GM12873 (cell line): ENCODE data around the gene CDH8.

Experiments used
- TF ChIP-seq, protein P1 (sequence below): IDR thresholded peaks from 2 replicates; pipeline ENCODE4 v1.5.1; 2012; ENCODE audit warnings: low read depth, mild to moderate bottlenecking, moderate library complexity, low read length, control low read depth; ENCODE audit not compliant: insufficient read depth; ENCODE audit errors: missing control alignments

The CDH8 gene

DNA sequence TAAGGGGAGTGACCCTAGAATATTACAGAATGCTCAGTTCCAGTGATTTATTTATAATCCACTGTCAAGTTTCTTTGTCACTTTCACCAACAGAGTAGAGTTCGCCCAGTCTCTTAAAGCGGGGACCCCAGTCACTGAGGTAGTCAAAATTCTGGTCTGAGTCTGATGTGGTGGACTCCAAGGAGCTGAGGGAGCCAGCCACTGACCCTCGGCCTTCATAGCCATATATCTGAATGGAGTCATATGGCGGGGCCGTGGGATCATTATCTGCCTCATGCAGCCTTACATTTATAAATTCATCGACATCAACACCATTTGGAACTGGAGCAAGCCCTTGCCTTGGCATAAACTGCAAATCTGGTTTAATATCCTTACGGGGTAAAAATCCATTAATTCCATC, 382.7 kb downstream of the CDH8 start:
- TF ChIP-seq, protein P1, sequence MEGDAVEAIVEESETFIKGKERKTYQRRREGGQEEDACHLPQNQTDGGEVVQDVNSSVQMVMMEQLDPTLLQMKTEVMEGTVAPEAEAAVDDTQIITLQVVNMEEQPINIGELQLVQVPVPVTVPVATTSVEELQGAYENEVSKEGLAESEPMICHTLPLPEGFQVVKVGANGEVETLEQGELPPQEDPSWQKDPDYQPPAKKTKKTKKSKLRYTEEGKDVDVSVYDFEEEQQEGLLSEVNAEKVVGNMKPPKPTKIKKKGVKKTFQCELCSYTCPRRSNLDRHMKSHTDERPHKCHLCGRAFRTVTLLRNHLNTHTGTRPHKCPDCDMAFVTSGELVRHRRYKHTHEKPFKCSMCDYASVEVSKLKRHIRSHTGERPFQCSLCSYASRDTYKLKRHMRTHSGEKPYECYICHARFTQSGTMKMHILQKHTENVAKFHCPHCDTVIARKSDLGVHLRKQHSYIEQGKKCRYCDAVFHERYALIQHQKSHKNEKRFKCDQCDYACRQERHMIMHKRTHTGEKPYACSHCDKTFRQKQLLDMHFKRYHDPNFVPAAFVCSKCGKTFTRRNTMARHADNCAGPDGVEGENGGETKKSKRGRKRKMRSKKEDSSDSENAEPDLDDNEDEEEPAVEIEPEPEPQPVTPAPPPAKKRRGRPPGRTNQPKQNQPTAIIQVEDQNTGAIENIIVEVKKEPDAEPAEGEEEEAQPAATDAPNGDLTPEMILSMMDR, result no peak

DNA sequence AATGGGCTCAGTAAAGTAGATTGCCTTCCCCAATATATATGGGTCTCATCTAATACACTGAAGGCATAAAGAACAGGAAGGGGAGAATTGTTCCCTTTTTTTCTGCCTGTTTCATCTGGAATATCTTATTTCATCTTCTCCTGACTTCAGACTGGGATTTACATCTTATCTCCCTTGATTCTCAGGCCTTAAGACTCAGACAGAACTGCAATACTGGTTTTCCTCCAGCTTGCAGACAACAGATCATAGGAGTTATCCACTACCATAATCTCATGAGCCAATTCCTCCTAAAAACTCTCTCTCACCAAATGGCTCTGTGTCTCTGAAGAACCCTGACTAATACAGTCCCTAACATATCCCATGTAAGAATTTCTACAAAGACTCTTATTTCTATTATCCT, 390.7 kb downstream of the CDH8 start:
- TF ChIP-seq, protein P1, result no peak

DNA sequence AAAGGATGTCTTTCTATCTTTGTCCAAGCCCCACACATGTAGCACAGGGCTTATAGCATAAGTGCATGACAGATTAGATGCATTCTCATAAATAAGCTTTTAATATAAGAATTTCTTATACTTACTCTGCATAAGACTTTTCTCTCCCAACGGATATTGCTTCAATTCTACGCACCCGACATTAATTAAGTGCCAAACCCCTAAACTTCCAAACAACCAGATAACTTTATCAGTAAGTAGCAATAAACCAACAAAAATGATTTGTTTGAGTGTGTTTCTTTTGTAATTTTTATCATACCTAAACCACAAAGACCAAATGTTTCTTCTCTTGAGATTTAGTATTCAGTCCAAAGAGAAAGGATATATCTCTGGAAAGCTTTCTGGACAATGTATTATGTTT, 391.5 kb downstream of the CDH8 start:
- TF ChIP-seq, protein P1, result no peak

DNA sequence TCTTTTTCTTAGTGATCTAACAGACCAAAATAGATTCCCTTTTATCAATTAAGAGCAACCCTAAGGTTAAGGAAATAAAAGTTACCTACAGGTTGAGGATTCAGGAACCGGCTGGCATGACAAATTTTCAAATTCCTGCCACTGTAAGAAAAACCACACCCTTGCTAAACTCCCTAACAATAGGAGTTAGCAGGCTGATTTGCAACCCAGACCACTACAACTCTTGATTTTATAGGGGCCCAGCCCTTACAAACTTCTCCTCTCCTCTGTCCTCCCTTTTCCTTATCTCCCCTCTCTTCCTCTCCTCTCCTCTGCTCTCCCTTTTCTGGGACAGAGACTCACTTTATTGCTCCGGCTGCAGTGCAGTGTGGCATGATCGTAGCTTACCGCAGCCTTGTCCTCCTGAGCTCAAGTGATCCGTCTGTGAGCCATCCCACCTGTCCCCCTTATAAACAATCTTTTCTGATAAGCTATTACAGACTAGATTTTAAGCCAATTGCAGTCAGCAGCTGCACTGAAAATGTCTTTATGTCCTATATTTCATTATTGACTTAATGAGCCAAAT, 418.9 kb downstream of the CDH8 start:
- TF ChIP-seq, protein P1, result no peak

DNA sequence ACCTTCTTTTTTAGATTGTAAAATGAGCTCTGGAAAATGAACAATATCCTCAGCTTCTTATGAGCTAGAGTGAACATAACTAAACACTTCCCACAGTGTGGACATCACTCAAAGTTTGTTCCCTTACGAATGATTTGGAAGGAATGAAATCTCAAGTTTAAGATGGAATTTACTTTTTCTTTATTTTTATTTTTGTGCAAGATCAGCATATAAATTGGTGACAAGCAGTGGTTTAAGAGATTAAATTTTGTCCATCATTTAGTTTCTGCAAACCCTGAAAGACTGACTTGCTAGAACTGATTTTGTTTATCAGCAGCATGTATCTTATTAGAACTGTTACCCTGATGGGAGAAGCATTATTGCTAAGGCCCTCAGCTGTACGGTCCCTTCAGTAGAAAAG, 420.1 kb downstream of the CDH8 start:
- TF ChIP-seq, protein P1, result no peak

DNA sequence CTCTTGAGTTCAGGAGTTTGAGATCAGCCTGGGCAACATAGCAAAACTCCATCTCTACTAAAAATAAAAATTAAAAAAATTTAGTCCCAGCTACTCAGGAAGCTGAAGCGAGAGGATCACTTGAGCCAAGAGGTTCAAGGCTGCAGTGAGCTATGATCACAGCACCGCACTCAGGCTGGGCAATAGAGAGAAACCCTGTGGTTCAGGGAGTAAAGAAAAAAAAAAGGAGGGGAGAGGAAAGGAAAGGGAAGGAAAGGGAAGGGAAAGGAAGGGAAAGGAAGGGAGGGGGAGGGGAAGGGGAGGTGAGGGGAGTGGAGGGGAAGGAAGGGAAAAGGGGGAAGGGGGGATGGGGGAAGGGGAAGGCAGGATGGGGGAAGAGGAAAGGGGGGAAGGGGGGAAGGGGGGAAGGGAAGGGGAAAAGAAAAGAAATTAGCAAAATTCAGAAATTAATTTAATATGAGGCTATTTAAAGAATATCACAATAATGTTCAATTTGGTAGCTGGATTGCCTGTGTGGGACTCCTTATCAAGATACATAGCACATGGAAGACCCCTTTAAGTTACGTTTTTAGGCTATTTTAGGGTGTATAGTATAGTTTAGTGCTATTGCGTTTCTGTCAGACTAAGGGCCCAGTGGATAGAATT, 424.3 kb downstream of the CDH8 start:
- TF ChIP-seq, protein P1, result no peak

DNA sequence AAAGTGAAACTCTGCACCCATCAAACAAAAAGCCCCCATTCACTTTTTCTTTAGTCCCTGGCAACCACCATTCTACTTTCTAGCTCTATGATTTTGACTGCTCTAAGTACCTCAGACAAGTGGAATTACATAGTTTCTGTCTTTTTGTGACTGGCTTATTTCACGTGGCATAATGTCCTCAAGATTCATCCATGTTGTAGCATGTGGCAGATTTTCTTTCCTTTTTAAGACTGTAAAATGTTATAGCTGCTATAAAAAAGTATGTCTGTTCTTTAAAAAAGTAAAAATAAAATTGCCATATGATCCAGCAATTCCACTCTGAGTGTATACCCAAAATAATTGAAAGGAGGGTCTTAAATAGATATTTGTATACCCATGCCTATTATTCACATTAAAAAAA, 429.7 kb downstream of the CDH8 start:
- TF ChIP-seq, protein P1, result no peak
